SK-N-MC (cell line): ENCODE data around the gene KRR1.

Experiments
- EZH2 ChIP-seq: fragments of 200-600 bp; sonication (generic); IDR thresholded peaks from one replicate; pipeline ENCODE4 v1.6.1; 2017; ENCODE audit warnings: antibody characterized with exemption
- FOXP2 ChIP-seq: optimal IDR thresholded peaks from 2 replicates; pipeline ENCODE3; 2011; ENCODE audit warnings: mild to moderate bottlenecking, moderate library complexity; ENCODE audit not compliant: insufficient read depth; ENCODE audit errors: extremely low read length, control extremely low read depth
- POLR2AphosphoS5 ChIP-seq: IDR thresholded peaks from 2 replicates; pipeline ENCODE4 v1.6.1; 2012; ENCODE audit warnings: mild to moderate bottlenecking, low read depth, low read length, borderline replicate concordance

GRCh38 chr12:75483431-75483830 is 28.0 kb downstream of the KRR1 start:
- TF ChIP-seq POLR2AphosphoS5 (no peak), EZH2 (no peak), FOXP2 (no peak)
